Keratinocyte (primary cell): Measurements from ENCODE around the gene ADAM19. TPM values are rescaled to one million over a fixed set of nuclear protein-coding genes. Genes with fewer than 3 reads are reported as not detected.

Source experiments
- DNase-seq: peaks from one replicate; pipeline ENCODE4 v3.0.0-alpha.2; 2011; ENCODE audit warnings: low read depth, missing footprints, low spot score
- FAIRE-seq: peaks from 2 replicates; lab custom pipeline; 2011; peaks lifted over from hg19 to GRCh38; lab: Jason Lieb, UNC
- H2AFZ ChIP-seq: 2 replicates; pipeline ENCODE4 v1.6.0; 2012; ENCODE audit warnings: low read length, control low read depth, inconsistent platforms; ENCODE audit not compliant: control insufficient read depth
- H3K27ac ChIP-seq: 2 replicates; pipeline ENCODE4 v1.5.1; 2011; ENCODE audit warnings: low read length; ENCODE audit not compliant: control insufficient read depth, insufficient read depth
- H3K27me3 ChIP-seq: 3 replicates; pipeline ENCODE4 v1.6.0; 2011; ENCODE audit warnings: low read length; ENCODE audit not compliant: control insufficient read depth, insufficient read depth; ENCODE audit errors: extremely low read depth
- H3K36me3 ChIP-seq, 2 experiments: 2 replicates in 1 of 2; 3 replicates in 1 of 2; pipeline ENCODE4 v1.5.1; 2011; ENCODE audit warnings: low read length in 2 of 2, mild to moderate bottlenecking in 1 of 2; ENCODE audit not compliant: control insufficient read depth in 2 of 2, insufficient read depth in 2 of 2; ENCODE audit errors: extremely low read depth in 1 of 2
- H3K4me1 ChIP-seq: 3 replicates; pipeline ENCODE4 v1.5.1; 2011; ENCODE audit warnings: low read length; ENCODE audit not compliant: control insufficient read depth, insufficient read depth; ENCODE audit errors: extremely low read depth
- H3K4me2 ChIP-seq: 3 replicates; pipeline ENCODE4 v1.6.0; 2011; ENCODE audit warnings: low read depth, low read length; ENCODE audit not compliant: control insufficient read depth, insufficient read depth; ENCODE audit errors: extremely low read depth
- H3K4me3 ChIP-seq, 3 experiments: fragments of 200-600 bp in 1 of 3; sonication (generic) in 1 of 3; 2 replicates in 2 of 3; 3 replicates in 1 of 3; pipeline ENCODE4 v1.5.1; 2011 to 2016; ENCODE audit warnings: low read length in 3 of 3, mild to moderate bottlenecking in 3 of 3, control low read depth in 2 of 3, inconsistent platforms in 1 of 3, low read depth in 1 of 3, mixed read lengths in 1 of 3, mixed run types in 1 of 3, moderate library complexity in 1 of 3; ENCODE audit not compliant: control insufficient read depth in 2 of 3, insufficient read depth in 2 of 3; ENCODE audit errors: extremely low read depth in 1 of 3
- H3K79me2 ChIP-seq: 2 replicates; pipeline ENCODE4 v1.6.0; 2012; ENCODE audit warnings: low read length; ENCODE audit not compliant: control insufficient read depth, insufficient read depth
- H3K9ac ChIP-seq: 3 replicates; pipeline ENCODE4 v1.6.0; 2011; ENCODE audit warnings: low read length; ENCODE audit not compliant: control insufficient read depth, insufficient read depth; ENCODE audit errors: extremely low read depth
- H3K9me1 ChIP-seq: 3 replicates; pipeline ENCODE4 v1.6.0; 2011; ENCODE audit warnings: low read length; ENCODE audit not compliant: control insufficient read depth, insufficient read depth; ENCODE audit errors: extremely low read depth
- H3K9me3 ChIP-seq: 2 replicates; pipeline ENCODE4 v1.5.1; 2012; ENCODE audit warnings: low read depth, low read length; ENCODE audit not compliant: control insufficient read depth
- H4K20me1 ChIP-seq: 3 replicates; pipeline ENCODE4 v1.6.0; 2011; ENCODE audit warnings: low read length; ENCODE audit not compliant: control insufficient read depth, insufficient read depth; ENCODE audit errors: extremely low read depth
- CTCF ChIP-seq, 3 experiments: IDR thresholded peaks in 1 of 3; conservative IDR thresholded peaks in 1 of 3; optimal IDR thresholded peaks in 1 of 3; 2 replicates in 2 of 3; 3 replicates in 1 of 3; pipeline versions ENCODE3 to v1.5.1; 2011; ENCODE audit warnings: low read length in 3 of 3, mild to moderate bottlenecking in 3 of 3, moderate library complexity in 2 of 3, control low read depth in 1 of 3, inconsistent platforms in 1 of 3; ENCODE audit not compliant: insufficient read depth in 2 of 3; ENCODE audit errors: extremely low read depth in 1 of 3
- EZH2 ChIP-seq: IDR thresholded peaks from one replicate; pipeline ENCODE4 v1.6.1; 2012; ENCODE audit warnings: inconsistent platforms, mild to moderate bottlenecking, low read length, moderate library complexity
- dilution Hi-C: fragments of 300-500 bp; cut with MboI; formaldehyde crosslinking; loops from one replicate; pipeline ENCODE4 v1.7.0; 2020; ENCODE audit warnings: low sequenced_read_pairs; ENCODE audit not compliant: extremely low pct_ligation_motif_present
- polyA plus RNA-seq, 5 experiments: library from polyadenylated mRNA; depleted of rRNA in 3 of 5; stranded (reverse) in 3 of 5; stranded (forward) in 1 of 5; unstranded in 1 of 5; fragments of >200 nt; gene quantifications; 1 replicate in 1 of 5; 2 replicates in 3 of 5; 3 replicates in 1 of 5; pipeline versions ENCODE4 v1.2.1 to v1.2.3, GENCODE V29; 2011 to 2012; ENCODE audit warnings: missing spikeins in 2 of 5, low read depth in 1 of 5, low replicate concordance in 1 of 5

Gene ADAM19
- polyA plus RNA-seq, 1 donor (not counting 4 experiments of a cell fraction or from before 2014, with no cell fraction given), result 22.7 TPM

- no peak overlapping the region for H3K27ac ChIP-seq
- H3K79me2 ChIP-seq, result no peaks in the 10 kb centered on the region
- dilution Hi-C loops, result no loop called here
These were observed 126.4 kb downstream of the ADAM19 start for GRCh38 chr5:157449011-157449723.

GRCh38 chr5:157447201-157447637 lies 128.4 kb downstream of the ADAM19 start:
- H4K20me1 ChIP-seq, result no peaks in the 10 kb centered on the region
- H3K4me3 ChIP-seq, result peak overlapping the region in 2 of 3 experiments; percentile 16 to 34
- H3K36me3 ChIP-seq, result no peaks in the 10 kb centered on the region
- H2AFZ ChIP-seq, result peak overlapping the region; percentile 91
- H3K4me2 ChIP-seq, result peak overlapping the region; percentile 70
- DNase-seq, result no peak
- peak; percentile 44 for FAIRE-seq
- no peak overlapping the region for H3K27ac ChIP-seq
- dilution Hi-C loops, result no loop called here
- no peaks in the 10 kb centered on the region for H3K9me3 ChIP-seq
- H3K4me1 ChIP-seq, result peaks cover 21% of the 10 kb centered on the region
- H3K9me1 ChIP-seq, result no peaks in the 10 kb centered on the region
- H3K79me2 ChIP-seq, result no peaks in the 10 kb centered on the region
- no peaks in the 10 kb centered on the region for H3K27me3 ChIP-seq
- H3K9ac ChIP-seq, result peak overlapping the region; percentile 10
- TF ChIP-seq EZH2 (no peak), CTCF (optimal IDR thresholded peaks at IDR 0.05 in 1 of 3, IDR thresholded peaks at IDR 0.05 in 1 of 3, conservative IDR thresholded peaks at IDR 0.05 in 1 of 3; ENCODE audit: extremely low read depth in 1 of 3, insufficient read depth in 2 of 3, low read length in 3 of 3) (no peak)

More at GRCh38 chr5:157449011-157449723, 126.4 kb downstream of the ADAM19 start:
- H3K4me3 ChIP-seq, result no peak overlapping the region
- H3K4me2 ChIP-seq, result no peak overlapping the region
- FAIRE-seq, result no peak
- H4K20me1 ChIP-seq, result no peaks in the 10 kb centered on the region
- H3K9me3 ChIP-seq, result no peaks in the 10 kb centered on the region
- H3K4me1 ChIP-seq, result peaks cover 21% of the 10 kb centered on the region
- no peaks in the 10 kb centered on the region for H3K9me1 ChIP-seq
- H3K36me3 ChIP-seq, result no peaks in the 10 kb centered on the region
- H3K27me3 ChIP-seq, result no peaks in the 10 kb centered on the region
- DNase-seq, result no peak
- no peak overlapping the region for H2AFZ ChIP-seq
- TF ChIP-seq CTCF (optimal IDR thresholded peaks at IDR 0.05 in 1 of 3, IDR thresholded peaks at IDR 0.05 in 1 of 3, conservative IDR thresholded peaks at IDR 0.05 in 1 of 3; ENCODE audit: extremely low read depth in 1 of 3, insufficient read depth in 2 of 3, low read length in 3 of 3), result no peak
- TF ChIP-seq EZH2, result no peak
- no peak overlapping the region for H3K9ac ChIP-seq
